WTC11 (cell line): Measurements from ENCODE around the gene CSE1L. TPM values are rescaled to one million over a fixed set of nuclear protein-coding genes. Genes with fewer than 3 reads are reported as not detected.
A peak's percentile ranks its signal among the peaks of the same experiment; 100 is the strongest.

Experiments
- ATAC-seq: fragments of 200-7000 bp; cut with Tn5 transposase; 2 replicates; pipeline ENCODE4 v1.10.0; 2021; ENCODE audit warnings: mild to moderate bottlenecking, moderate library complexity
- CTCF ChIA-PET: fragments of 300-600 bp; sonication (Branson Sonifier 250); formaldehyde crosslinking; loops from one replicate; lab custom pipeline; 2021; ENCODE audit warnings: antibody characterized with exemption; lab: Charles Lee
- POLR2A ChIA-PET: fragments of 350-600 bp; sonication (Branson Sonifier 250); formaldehyde crosslinking; loops from one replicate; lab custom pipeline; 2021; ENCODE audit warnings: antibody characterized with exemption; lab: Charles Lee
- DNase-seq: peaks from one replicate; pipeline ENCODE4 v3.0.0; 2021; ENCODE audit warnings: low spot score
- H3K27ac Mint-ChIP-seq: 2 replicates; pipeline ENCODE4 v1.8.0; 2021; ENCODE audit warnings: mixed read lengths
- H3K27me3 Mint-ChIP-seq: 2 replicates; pipeline ENCODE4 v1.8.0; 2021; ENCODE audit warnings: low read depth, mild to moderate bottlenecking, moderate library complexity, mixed read lengths
- H3K36me3 Mint-ChIP-seq: 2 replicates; pipeline ENCODE4 v1.8.0; 2021; ENCODE audit warnings: mixed read lengths
- H3K4me1 Mint-ChIP-seq: 2 replicates; pipeline ENCODE4 v1.8.0; 2022; ENCODE audit warnings: mixed read lengths
- H3K4me3 Mint-ChIP-seq: 2 replicates; pipeline ENCODE4 v1.8.0; 2021; ENCODE audit warnings: mild to moderate bottlenecking, moderate library complexity, mixed read lengths
- H3K9me3 Mint-ChIP-seq: 2 replicates; pipeline ENCODE4 v1.8.0; 2021; ENCODE audit warnings: mixed read lengths
- AFF4 ChIP-seq: sonication (generic); formaldehyde crosslinking; IDR thresholded peaks from 2 replicates; pipeline ENCODE4 v1.8.1; 2023; ENCODE audit warnings: mild to moderate bottlenecking, missing genetic modification reagents, borderline replicate concordance
- AR ChIP-seq: fragments of 250-450 bp; sonication (Bioruptor Pico); IDR thresholded peaks from 2 replicates; pipeline ENCODE4 v1.9.0; 2021; ENCODE audit warnings: mild to moderate bottlenecking
- ATF3 ChIP-seq: sonication (generic); formaldehyde crosslinking; conservative IDR thresholded peaks from 2 replicates; pipeline ENCODE4 v1.8.1; 2022; ENCODE audit warnings: mild to moderate bottlenecking, missing genetic modification reagents
- CBFB ChIP-seq: sonication (generic); formaldehyde crosslinking; IDR thresholded peaks from 2 replicates; pipeline ENCODE4 v1.8.1; 2022; ENCODE audit warnings: mild to moderate bottlenecking, low read depth, missing genetic modification reagents
- CTCF ChIP-seq: fragments of 200-600 bp; IDR thresholded peaks from 2 replicates; pipeline ENCODE4 v1.8.0; 2022; ENCODE audit warnings: antibody characterized with exemption
- ETV6 ChIP-seq: sonication (generic); formaldehyde crosslinking; IDR thresholded peaks from 2 replicates; pipeline ENCODE4 v1.8.1; 2022; ENCODE audit warnings: mild to moderate bottlenecking, missing genetic modification reagents
- FOXP4 ChIP-seq: sonication (generic); formaldehyde crosslinking; IDR thresholded peaks from 2 replicates; pipeline ENCODE4 v1.8.0; 2022; ENCODE audit warnings: mild to moderate bottlenecking, missing genetic modification reagents
- GRHL2 ChIP-seq: fragments of 250-450 bp; sonication (Bioruptor Pico); IDR thresholded peaks from 2 replicates; pipeline ENCODE4 v1.8.0; 2022; ENCODE audit warnings: mild to moderate bottlenecking, moderate library complexity; ENCODE audit not compliant: insufficient replicate concordance, severe bottlenecking
- IRF1 ChIP-seq: sonication (generic); formaldehyde crosslinking; IDR thresholded peaks from 2 replicates; pipeline ENCODE4 v1.8.0; 2023; ENCODE audit warnings: missing genetic modification reagents
- KAT7 ChIP-seq: sonication (generic); formaldehyde crosslinking; IDR thresholded peaks from 2 replicates; pipeline ENCODE4 v1.8.1; 2023; ENCODE audit warnings: missing genetic modification reagents, mild to moderate bottlenecking, borderline replicate concordance
- NR1H2 ChIP-seq: sonication (generic); formaldehyde crosslinking; IDR thresholded peaks from 2 replicates; pipeline ENCODE4 v1.9.0; 2021; ENCODE audit warnings: mild to moderate bottlenecking, moderate library complexity, missing genetic modification reagents
- TCF7 ChIP-seq: sonication (generic); formaldehyde crosslinking; IDR thresholded peaks from 2 replicates; pipeline ENCODE4 v1.8.0; 2022; ENCODE audit warnings: mild to moderate bottlenecking, low read depth, missing genetic modification reagents, moderate library complexity
- ZBTB43 ChIP-seq: sonication (generic); formaldehyde crosslinking; IDR thresholded peaks from 2 replicates; pipeline ENCODE4 v1.8.1; 2023; ENCODE audit warnings: mild to moderate bottlenecking, missing genetic modification reagents
- ZNF396 ChIP-seq: fragments of 250-450 bp; sonication (Bioruptor Pico); IDR thresholded peaks from 2 replicates; pipeline ENCODE4 v1.8.0; 2021; ENCODE audit warnings: mild to moderate bottlenecking, moderate library complexity, borderline replicate concordance
- total RNA-seq: library from RNA; stranded (reverse); gene quantifications from 3 replicates; pipeline ENCODE4 v1.2.3, GENCODE V29; 2021

Gene CSE1L
- total RNA-seq, 1 experiment from 2014 or later = 192 TPM

- no peaks in the 10 kb centered on the region for H3K9me3 Mint-ChIP-seq
- H3K36me3 Mint-ChIP-seq = peaks cover 31% of the 10 kb centered on the region
- H3K4me1 Mint-ChIP-seq = no peaks in the 10 kb centered on the region
- POLR2A ChIA-PET = no interaction called here
- CTCF ChIA-PET = no interaction called here
- ATAC-seq (no peak), DNase-seq (no peak)
- H3K4me3 Mint-ChIP-seq = no peak overlapping the region
- no peaks in the 10 kb centered on the region for H3K27me3 Mint-ChIP-seq
- TF ChIP-seq FOXP4 (no peak), GRHL2 (CRISPR knock-in tag) (no peak), CTCF (no peak), ZBTB43 (CRISPR knock-in tag) (no peak), NR1H2 (CRISPR knock-in tag) (no peak), IRF1 (CRISPR knock-in tag) (no peak), ATF3 (CRISPR knock-in tag) (no peak), CBFB (CRISPR knock-in tag) (no peak), ZNF396 (CRISPR knock-in tag) (no peak), TCF7 (CRISPR knock-in tag) (no peak), AFF4 (CRISPR knock-in tag) (no peak), KAT7 (CRISPR knock-in tag) (no peak), ETV6 (no peak), AR (CRISPR knock-in tag) (no peak)
- peak overlapping the region; percentile 63; the same call in 1 of the 2 replicates for H3K27ac Mint-ChIP-seq
Measured at GRCh38 chr20:49006446-49006980, 39.6 kb upstream of the CSE1L start.
